ENCODE data around the gene COMMD1.

- TF ChIP-seq CTCF (IDR thresholded peaks at IDR 0.05 in 4 of 5, conservative IDR thresholded peaks at IDR 0.05 in 1 of 5), result no peak
- TF ChIP-seq POLR2A (IDR thresholded peaks at IDR 0.05), result no peak
Measured at GRCh38 chr2:61950571-61951315, 45.3 kb downstream of the COMMD1 start.

Measured in gastrocnemius medialis (tissue), 4 donors.